ENCODE results near the gene PEAK3. TPM values are rescaled to one million over a fixed set of nuclear protein-coding genes. Genes with fewer than 3 reads are reported as not detected.

Gene PEAK3
- total and polyA plus RNA-seq, 9 of the 15 experiments (the other 6 are each of a cell fraction or from before 2014, with no cell fraction given) = 0.07 to 0.40 TPM; not detected in 7

DNA sequence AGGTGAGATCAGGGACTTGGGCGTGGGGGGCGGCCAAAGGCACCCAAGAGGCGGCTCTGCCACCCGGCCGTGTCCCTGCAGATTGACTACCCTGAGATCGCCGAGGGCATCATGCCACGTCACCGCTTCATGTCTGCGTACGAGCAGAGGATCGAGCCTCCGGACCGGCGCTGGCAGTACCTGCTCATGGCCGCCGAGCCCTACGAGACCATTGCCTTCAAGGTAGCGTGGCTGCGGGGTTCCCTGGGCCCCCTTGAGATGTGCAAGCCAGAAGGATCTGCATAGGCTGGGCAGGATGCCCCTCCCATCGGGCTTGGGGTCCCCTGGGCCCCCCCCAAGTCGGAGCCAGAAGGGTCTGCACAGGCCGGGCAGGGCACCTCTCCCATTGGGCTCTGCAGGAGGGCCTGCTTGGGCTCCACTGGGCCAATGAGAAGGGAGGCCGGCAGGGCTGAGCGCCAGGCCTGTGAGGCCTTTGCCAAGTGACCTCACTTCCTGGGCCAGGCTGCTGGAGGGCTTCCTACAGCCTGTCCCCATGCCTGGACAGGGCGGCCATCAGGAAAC, 35.1 kb downstream of the PEAK3 start:
- no peak for FAIRE-seq
- 93% methylated on average over 16 of the region's 26 CpGs for WGBS (ENCODE audit: insufficient coverage, low coverage, missing lambda C conversion rate)

More for the DNA sequence above, 35.1 kb downstream of the PEAK3 start:
- Histone ChIP-seq H3K27me3 (ENCODE audit: control insufficient read depth in 2 of 2, insufficient read depth in 2 of 2, low read length in 2 of 2) (no peaks in the 10 kb centered on the region), H3K9me1 (ENCODE audit: control insufficient read depth, insufficient read depth, low read length) (no peaks in the 10 kb centered on the region), H3K9me3 (replicated peaks; ENCODE audit: control insufficient read depth, insufficient read depth, low read depth, low read length) (no peaks in the 10 kb centered on the region), H3K4me3 (no peak overlapping the region), H3K36me3 (ENCODE audit: control insufficient read depth, insufficient read depth, low read length) (peaks cover 76% of the 10 kb centered on the region; the same call in 2 of the 3 replicates), H3K4me2 (ENCODE audit: insufficient read depth, low read length) (no peak overlapping the region), H2AFZ (ENCODE audit: low read depth, low read length) (no peak overlapping the region), H4K20me1 (replicated peaks; ENCODE audit: control insufficient read depth, insufficient read depth, low read length) (peaks cover 17% of the 10 kb centered on the region), H3K79me2 (ENCODE audit: control insufficient read depth, insufficient read depth, low read length) (peaks cover 24% of the 10 kb centered on the region), H3K27ac (ENCODE audit: extremely low read depth, low read depth, low read length) (no peak overlapping the region), H3K9ac (ENCODE audit: insufficient read depth in 1 of 2, low read depth in 2 of 2, low read length in 2 of 2) (peak overlapping the region in 1 of 2 experiments; percentile 31; a peak in 1 of 4 replicates), H3K4me1 (replicated peaks in 1 of 2; ENCODE audit: control insufficient read depth in 2 of 2, insufficient read depth in 2 of 2, low read length in 2 of 2) (peaks cover 0 to 69% of the 10 kb centered on the region in 2 experiments; a peak in 2 of 5 replicates)
- no TSS peak for BruUV-seq (replicated peaks)
- ChIA-PET POLR2A (interaction anchor here (0.5 to 1.9 kb wide), 4 partner anchors 8 to 78 kb away, joined by 3 to 7 read pairs (median 6); no protein-coding TSS in a partner anchor), CTCF (ENCODE audit: low intra/inter-chr PET ratio) (no interaction called here)
- ATAC-seq (0 out of 3 replicates have a peak, but pooled peaks have one; percentile 4), DNase-seq (ENCODE audit: extremely low read depth in 1 of 4, low spot score in 3 of 4) (no peak)
- intact Hi-C loops (cut with micrococcal nuclease) = no loop called here
- in situ Hi-C loops (cut with MboI) = no loop called here
- TF ChIP-seq, protein P1, sequence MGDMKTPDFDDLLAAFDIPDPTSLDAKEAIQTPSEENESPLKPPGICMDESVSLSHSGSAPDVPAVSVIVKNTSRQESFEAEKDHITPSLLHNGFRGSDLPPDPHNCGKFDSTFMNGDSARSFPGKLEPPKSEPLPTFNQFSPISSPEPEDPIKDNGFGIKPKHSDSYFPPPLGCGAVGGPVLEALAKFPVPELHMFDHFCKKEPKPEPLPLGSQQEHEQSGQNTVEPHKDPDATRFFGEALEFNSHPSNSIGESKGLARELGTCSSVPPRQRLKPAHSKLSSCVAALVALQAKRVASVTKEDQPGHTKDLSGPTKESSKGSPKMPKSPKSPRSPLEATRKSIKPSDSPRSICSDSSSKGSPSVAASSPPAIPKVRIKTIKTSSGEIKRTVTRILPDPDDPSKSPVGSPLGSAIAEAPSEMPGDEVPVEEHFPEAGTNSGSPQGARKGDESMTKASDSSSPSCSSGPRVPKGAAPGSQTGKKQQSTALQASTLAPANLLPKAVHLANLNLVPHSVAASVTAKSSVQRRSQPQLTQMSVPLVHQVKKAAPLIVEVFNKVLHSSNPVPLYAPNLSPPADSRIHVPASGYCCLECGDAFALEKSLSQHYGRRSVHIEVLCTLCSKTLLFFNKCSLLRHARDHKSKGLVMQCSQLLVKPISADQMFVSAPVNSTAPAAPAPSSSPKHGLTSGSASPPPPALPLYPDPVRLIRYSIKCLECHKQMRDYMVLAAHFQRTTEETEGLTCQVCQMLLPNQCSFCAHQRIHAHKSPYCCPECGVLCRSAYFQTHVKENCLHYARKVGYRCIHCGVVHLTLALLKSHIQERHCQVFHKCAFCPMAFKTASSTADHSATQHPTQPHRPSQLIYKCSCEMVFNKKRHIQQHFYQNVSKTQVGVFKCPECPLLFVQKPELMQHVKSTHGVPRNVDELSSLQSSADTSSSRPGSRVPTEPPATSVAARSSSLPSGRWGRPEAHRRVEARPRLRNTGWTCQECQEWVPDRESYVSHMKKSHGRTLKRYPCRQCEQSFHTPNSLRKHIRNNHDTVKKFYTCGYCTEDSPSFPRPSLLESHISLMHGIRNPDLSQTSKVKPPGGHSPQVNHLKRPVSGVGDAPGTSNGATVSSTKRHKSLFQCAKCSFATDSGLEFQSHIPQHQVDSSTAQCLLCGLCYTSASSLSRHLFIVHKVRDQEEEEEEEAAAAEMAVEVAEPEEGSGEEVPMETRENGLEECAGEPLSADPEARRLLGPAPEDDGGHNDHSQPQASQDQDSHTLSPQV (IDR thresholded peaks at IDR 0.05) = no peak
- TF ChIP-seq RBM22 (IDR thresholded peaks at IDR 0.05; ENCODE audit: low read depth, low read length, poor library complexity, severe bottlenecking) = peak; percentile 65
